SK-N-SH (cell line): ENCODE measurements around the gene CPNE1.

Experiments used
- RFX5 ChIP-seq: IDR thresholded peaks from 2 replicates; pipeline ENCODE4 v1.6.1; 2012; ENCODE audit warnings: mild to moderate bottlenecking, improper control_type of control experiment, low read length
- TAF1 ChIP-seq: IDR thresholded peaks from 2 replicates; pipeline ENCODE4 v1.6.1; 2012; ENCODE audit warnings: low read depth, mild to moderate bottlenecking, low read length, moderate library complexity, borderline replicate concordance
- USF2 ChIP-seq: fragments of 150-350 bp; IDR thresholded peaks from 2 replicates; pipeline ENCODE4 v1.6.1; 2017; ENCODE audit warnings: antibody characterized with exemption, low read length, low read depth, borderline replicate concordance
- TF ChIP-seq, protein P1 (sequence below): fragments of 200-600 bp; sonication (generic); IDR thresholded peaks from 2 replicates; pipeline ENCODE4 v1.6.1; 2017; ENCODE audit warnings: antibody characterized with exemption, mild to moderate bottlenecking, moderate library complexity
- TF ChIP-seq, protein P2 (sequence below): IDR thresholded peaks from 2 replicates; pipeline ENCODE4; 2012

DNA sequence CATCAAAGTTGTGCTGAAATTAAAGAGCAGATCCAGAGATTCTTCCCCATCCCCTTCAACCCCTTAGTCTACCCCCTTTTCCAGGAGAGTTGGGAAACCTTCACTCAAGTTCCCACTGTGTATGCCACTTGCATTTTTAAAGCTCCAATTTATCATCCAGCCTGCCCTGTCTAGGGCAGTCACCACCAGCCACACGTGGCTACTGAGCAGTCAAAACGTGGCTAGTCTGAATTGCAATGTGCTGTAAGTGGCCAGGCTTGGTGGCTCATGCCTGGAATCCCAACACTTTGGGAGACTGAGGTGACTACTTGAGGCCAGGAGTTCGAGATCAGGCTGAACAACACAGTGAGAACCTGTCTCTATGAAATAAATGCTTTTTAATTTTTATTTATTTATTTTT, 87.9 kb downstream of the CPNE1 start:
- TF ChIP-seq USF2 = no peak
- TF ChIP-seq, protein P1, sequence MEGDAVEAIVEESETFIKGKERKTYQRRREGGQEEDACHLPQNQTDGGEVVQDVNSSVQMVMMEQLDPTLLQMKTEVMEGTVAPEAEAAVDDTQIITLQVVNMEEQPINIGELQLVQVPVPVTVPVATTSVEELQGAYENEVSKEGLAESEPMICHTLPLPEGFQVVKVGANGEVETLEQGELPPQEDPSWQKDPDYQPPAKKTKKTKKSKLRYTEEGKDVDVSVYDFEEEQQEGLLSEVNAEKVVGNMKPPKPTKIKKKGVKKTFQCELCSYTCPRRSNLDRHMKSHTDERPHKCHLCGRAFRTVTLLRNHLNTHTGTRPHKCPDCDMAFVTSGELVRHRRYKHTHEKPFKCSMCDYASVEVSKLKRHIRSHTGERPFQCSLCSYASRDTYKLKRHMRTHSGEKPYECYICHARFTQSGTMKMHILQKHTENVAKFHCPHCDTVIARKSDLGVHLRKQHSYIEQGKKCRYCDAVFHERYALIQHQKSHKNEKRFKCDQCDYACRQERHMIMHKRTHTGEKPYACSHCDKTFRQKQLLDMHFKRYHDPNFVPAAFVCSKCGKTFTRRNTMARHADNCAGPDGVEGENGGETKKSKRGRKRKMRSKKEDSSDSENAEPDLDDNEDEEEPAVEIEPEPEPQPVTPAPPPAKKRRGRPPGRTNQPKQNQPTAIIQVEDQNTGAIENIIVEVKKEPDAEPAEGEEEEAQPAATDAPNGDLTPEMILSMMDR = no peak
- no peak for TF ChIP-seq TAF1
- TF ChIP-seq, protein P2, sequence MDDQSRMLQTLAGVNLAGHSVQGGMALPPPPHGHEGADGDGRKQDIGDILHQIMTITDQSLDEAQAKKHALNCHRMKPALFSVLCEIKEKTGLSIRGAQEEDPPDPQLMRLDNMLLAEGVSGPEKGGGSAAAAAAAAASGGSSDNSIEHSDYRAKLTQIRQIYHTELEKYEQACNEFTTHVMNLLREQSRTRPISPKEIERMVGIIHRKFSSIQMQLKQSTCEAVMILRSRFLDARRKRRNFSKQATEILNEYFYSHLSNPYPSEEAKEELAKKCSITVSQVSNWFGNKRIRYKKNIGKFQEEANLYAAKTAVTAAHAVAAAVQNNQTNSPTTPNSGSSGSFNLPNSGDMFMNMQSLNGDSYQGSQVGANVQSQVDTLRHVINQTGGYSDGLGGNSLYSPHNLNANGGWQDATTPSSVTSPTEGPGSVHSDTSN = no peak
- no peak for TF ChIP-seq RFX5
